ENCODE results near the gene LIME1. TPM values are rescaled to one million over a fixed set of nuclear protein-coding genes. Genes with fewer than 3 reads are reported as not detected.
A peak's percentile ranks its signal among the peaks of the same experiment; 100 is the strongest.

LIME1 gene
- total and polyA plus RNA-seq, 9 of the 15 experiments (the other 6 are each of a cell fraction or from before 2014, with no cell fraction given) = 0.11 to 17.1 (median 2.8) TPM; not detected in 2

DNA sequence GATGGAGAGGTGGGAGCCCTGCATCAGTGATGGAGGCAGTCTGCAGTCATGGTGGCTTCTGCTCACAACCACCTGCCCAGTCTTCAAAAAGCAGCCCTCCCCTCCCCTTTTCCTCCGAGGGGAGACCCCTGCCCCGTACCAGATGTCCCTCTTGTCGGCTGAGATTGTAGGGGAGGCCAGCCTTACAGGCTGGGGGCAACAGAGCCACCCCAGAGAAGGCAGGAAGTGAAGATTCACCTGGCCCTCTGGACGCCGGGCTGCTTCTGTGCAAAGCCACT, 35.5 kb upstream of the LIME1 start:
- Histone ChIP-seq H3K27ac (ENCODE audit: extremely low read depth, low read depth, low read length) (no peak overlapping the region), H3K9me1 (ENCODE audit: control insufficient read depth, insufficient read depth, low read length) (no peaks in the 10 kb centered on the region), H3K4me3 (no peak overlapping the region), H3K4me2 (ENCODE audit: insufficient read depth, low read length) (no peak overlapping the region), H3K9ac (ENCODE audit: insufficient read depth in 1 of 2, low read depth in 2 of 2, low read length in 2 of 2) (peak overlapping the region in 1 of 2 experiments; percentile 84; a peak in 1 of 4 replicates), H3K27me3 (ENCODE audit: control insufficient read depth in 2 of 2, insufficient read depth in 2 of 2, low read length in 2 of 2) (no peaks in the 10 kb centered on the region), H3K4me1 (replicated peaks in 1 of 2; ENCODE audit: control insufficient read depth in 2 of 2, insufficient read depth in 2 of 2, low read length in 2 of 2) (peaks cover 9 to 79% of the 10 kb centered on the region in 2 experiments), H3K9me3 (replicated peaks; ENCODE audit: control insufficient read depth, insufficient read depth, low read depth, low read length) (no peaks in the 10 kb centered on the region), H4K20me1 (replicated peaks; ENCODE audit: control insufficient read depth, insufficient read depth, low read length) (peaks cover 4% of the 10 kb centered on the region; the same call in 1 of the 2 replicates), H3K36me3 (ENCODE audit: control insufficient read depth, insufficient read depth, low read length) (peaks cover 32% of the 10 kb centered on the region), H2AFZ (ENCODE audit: low read depth, low read length) (no peak overlapping the region), H3K79me2 (ENCODE audit: control insufficient read depth, insufficient read depth, low read length) (peaks cover 11% of the 10 kb centered on the region)
- DNase-seq (ENCODE audit: extremely low read depth in 1 of 4, low spot score in 3 of 4) (no peak), FAIRE-seq (no peak), ATAC-seq (no peak)
- TF ChIP-seq FOXP1 (CRISPR knock-in tag; IDR thresholded peaks at IDR 0.05) = no peak
- TF ChIP-seq, protein P1, sequence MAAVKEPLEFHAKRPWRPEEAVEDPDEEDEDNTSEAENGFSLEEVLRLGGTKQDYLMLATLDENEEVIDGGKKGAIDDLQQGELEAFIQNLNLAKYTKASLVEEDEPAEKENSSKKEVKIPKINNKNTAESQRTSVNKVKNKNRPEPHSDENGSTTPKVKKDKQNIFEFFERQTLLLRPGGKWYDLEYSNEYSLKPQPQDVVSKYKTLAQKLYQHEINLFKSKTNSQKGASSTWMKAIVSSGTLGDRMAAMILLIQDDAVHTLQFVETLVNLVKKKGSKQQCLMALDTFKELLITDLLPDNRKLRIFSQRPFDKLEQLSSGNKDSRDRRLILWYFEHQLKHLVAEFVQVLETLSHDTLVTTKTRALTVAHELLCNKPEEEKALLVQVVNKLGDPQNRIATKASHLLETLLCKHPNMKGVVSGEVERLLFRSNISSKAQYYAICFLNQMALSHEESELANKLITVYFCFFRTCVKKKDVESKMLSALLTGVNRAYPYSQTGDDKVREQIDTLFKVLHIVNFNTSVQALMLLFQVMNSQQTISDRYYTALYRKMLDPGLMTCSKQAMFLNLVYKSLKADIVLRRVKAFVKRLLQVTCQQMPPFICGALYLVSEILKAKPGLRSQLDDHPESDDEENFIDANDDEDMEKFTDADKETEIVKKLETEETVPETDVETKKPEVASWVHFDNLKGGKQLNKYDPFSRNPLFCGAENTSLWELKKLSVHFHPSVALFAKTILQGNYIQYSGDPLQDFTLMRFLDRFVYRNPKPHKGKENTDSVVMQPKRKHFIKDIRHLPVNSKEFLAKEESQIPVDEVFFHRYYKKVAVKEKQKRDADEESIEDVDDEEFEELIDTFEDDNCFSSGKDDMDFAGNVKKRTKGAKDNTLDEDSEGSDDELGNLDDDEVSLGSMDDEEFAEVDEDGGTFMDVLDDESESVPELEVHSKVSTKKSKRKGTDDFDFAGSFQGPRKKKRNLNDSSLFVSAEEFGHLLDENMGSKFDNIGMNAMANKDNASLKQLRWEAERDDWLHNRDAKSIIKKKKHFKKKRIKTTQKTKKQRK (IDR thresholded peaks at IDR 0.05; ENCODE audit: borderline replicate concordance, low read depth, low read length) = no peak
- TF ChIP-seq, protein P2, sequence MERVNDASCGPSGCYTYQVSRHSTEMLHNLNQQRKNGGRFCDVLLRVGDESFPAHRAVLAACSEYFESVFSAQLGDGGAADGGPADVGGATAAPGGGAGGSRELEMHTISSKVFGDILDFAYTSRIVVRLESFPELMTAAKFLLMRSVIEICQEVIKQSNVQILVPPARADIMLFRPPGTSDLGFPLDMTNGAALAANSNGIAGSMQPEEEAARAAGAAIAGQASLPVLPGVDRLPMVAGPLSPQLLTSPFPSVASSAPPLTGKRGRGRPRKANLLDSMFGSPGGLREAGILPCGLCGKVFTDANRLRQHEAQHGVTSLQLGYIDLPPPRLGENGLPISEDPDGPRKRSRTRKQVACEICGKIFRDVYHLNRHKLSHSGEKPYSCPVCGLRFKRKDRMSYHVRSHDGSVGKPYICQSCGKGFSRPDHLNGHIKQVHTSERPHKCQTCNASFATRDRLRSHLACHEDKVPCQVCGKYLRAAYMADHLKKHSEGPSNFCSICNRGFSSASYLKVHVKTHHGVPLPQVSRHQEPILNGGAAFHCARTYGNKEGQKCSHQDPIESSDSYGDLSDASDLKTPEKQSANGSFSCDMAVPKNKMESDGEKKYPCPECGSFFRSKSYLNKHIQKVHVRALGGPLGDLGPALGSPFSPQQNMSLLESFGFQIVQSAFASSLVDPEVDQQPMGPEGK (CRISPR knock-in tag; IDR thresholded peaks at IDR 0.05; ENCODE audit: borderline replicate concordance) = no peak
- no peak for TF ChIP-seq XRCC3 (IDR thresholded peaks at IDR 0.05)
- TF ChIP-seq BCOR (IDR thresholded peaks at IDR 0.05) = no peak
- no peak for TF ChIP-seq SMAD2 (IDR thresholded peaks at IDR 0.05; ENCODE audit: low read depth, low read length)
- TF ChIP-seq, protein P3, sequence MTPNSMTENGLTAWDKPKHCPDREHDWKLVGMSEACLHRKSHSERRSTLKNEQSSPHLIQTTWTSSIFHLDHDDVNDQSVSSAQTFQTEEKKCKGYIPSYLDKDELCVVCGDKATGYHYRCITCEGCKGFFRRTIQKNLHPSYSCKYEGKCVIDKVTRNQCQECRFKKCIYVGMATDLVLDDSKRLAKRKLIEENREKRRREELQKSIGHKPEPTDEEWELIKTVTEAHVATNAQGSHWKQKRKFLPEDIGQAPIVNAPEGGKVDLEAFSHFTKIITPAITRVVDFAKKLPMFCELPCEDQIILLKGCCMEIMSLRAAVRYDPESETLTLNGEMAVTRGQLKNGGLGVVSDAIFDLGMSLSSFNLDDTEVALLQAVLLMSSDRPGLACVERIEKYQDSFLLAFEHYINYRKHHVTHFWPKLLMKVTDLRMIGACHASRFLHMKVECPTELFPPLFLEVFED (CRISPR knock-in tag; conservative IDR thresholded peaks at IDR 0.05) = no peak
- TF ChIP-seq ZFX (CRISPR knock-in tag; IDR thresholded peaks at IDR 0.05) = no peak
- TF ChIP-seq ZFP36 (IDR thresholded peaks at IDR 0.05; ENCODE audit: low read depth, low read length, partially characterized antibody) = no peak
- no peak for TF ChIP-seq PHF8 (IDR thresholded peaks at IDR 0.05; ENCODE audit: borderline replicate concordance, low read length)
- TF ChIP-seq GTF2F1 (IDR thresholded peaks at IDR 0.05; ENCODE audit: low read depth, low read length) = no peak
- TF ChIP-seq, protein P4, sequence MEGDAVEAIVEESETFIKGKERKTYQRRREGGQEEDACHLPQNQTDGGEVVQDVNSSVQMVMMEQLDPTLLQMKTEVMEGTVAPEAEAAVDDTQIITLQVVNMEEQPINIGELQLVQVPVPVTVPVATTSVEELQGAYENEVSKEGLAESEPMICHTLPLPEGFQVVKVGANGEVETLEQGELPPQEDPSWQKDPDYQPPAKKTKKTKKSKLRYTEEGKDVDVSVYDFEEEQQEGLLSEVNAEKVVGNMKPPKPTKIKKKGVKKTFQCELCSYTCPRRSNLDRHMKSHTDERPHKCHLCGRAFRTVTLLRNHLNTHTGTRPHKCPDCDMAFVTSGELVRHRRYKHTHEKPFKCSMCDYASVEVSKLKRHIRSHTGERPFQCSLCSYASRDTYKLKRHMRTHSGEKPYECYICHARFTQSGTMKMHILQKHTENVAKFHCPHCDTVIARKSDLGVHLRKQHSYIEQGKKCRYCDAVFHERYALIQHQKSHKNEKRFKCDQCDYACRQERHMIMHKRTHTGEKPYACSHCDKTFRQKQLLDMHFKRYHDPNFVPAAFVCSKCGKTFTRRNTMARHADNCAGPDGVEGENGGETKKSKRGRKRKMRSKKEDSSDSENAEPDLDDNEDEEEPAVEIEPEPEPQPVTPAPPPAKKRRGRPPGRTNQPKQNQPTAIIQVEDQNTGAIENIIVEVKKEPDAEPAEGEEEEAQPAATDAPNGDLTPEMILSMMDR (IDR thresholded peaks at IDR 0.05 in 2 of 3, conservative IDR thresholded peaks at IDR 0.05 in 1 of 3; ENCODE audit: insufficient read depth in 2 of 3, low read depth in 1 of 3, low read length in 3 of 3) = no peak
- intact Hi-C loops (cut with micrococcal nuclease) = loop anchor here (10.0 kb wide), 2 partner anchors 84 to 166 kb away; partner anchors contain the start of gene PTK6
- BruUV-seq (replicated peaks) = no TSS peak
- CTCF ChIA-PET (ENCODE audit: low intra/inter-chr PET ratio) = no interaction called here
- WGBS (ENCODE audit: insufficient coverage, low coverage, missing lambda C conversion rate) = 95% methylated on average over 3 of the region's 5 CpGs
- in situ Hi-C loops (cut with MboI) = no loop called here
- POLR2A ChIA-PET = interaction anchor here (0.6 to 1.3 kb wide), 3 partner anchors 18 to 164 kb away, joined by 3 to 6 read pairs (median 4); partner anchors contain the start of genes GMEB2 and TPD52L2
